ENCODE measurements around the gene PIK3C2G. TPM values are rescaled to one million over a fixed set of nuclear protein-coding genes. Genes with fewer than 3 reads are reported as not detected.

The PIK3C2G gene
- polyA plus RNA-seq, 1 of the 3 experiments (the other 2 are of a cell fraction), result 0.02 TPM

DNA sequence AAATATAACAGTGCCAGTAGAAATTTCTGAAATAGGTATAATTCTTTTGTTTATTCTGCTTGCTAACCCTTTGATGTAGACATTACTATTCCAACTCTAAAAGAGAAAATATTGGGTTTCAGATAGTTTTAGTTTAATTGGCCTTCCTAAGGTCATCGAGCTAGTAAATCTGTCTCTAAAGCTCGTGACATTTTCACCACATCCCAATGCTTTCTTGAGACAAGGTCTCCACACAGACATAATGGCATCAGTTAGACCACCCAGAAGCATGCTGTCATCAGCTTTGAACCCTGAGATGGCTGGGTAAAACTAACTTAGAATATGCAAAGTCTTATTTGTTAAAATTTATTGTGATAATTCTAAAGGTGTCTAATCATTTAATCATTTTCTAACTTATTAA lies 52.0 kb downstream of the PIK3C2G start:
- no peaks in the 10 kb centered on the region for H3K79me2 ChIP-seq (ENCODE audit: insufficient read depth)
- WGBS (ENCODE audit: low lambda C conversion rate), result 4% methylated on average over 2 of the region's 2 CpGs
- H3K9ac ChIP-seq, result no peak overlapping the region
- H3K4me3 ChIP-seq (ENCODE audit: low read depth in 2 of 2, low read length in 1 of 2), result no peak overlapping the region
- no peaks in the 10 kb centered on the region for H3F3A ChIP-seq (replicated peaks; ENCODE audit: insufficient read depth)
- no peaks in the 10 kb centered on the region for H3K4me1 ChIP-seq (ENCODE audit: control insufficient read depth in 1 of 2, insufficient read depth in 2 of 2, low read depth in 1 of 2, low read length in 1 of 2)
- H4K20me1 ChIP-seq (ENCODE audit: insufficient read depth), result no peaks in the 10 kb centered on the region
- H3K9me3 ChIP-seq, result no peaks in the 10 kb centered on the region
- no peak for DNase-seq
- H3K36me3 ChIP-seq (replicated peaks in 1 of 2; ENCODE audit: control insufficient read depth in 1 of 2, insufficient read depth in 2 of 2, low read length in 1 of 2), result no peaks in the 10 kb centered on the region
- TF ChIP-seq, protein P1, sequence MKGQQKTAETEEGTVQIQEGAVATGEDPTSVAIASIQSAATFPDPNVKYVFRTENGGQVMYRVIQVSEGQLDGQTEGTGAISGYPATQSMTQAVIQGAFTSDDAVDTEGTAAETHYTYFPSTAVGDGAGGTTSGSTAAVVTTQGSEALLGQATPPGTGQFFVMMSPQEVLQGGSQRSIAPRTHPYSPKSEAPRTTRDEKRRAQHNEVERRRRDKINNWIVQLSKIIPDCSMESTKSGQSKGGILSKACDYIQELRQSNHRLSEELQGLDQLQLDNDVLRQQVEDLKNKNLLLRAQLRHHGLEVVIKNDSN (IDR thresholded peaks at IDR 0.05; ENCODE audit: borderline replicate concordance, low read depth), result no peak
- TF ChIP-seq CHD2 (IDR thresholded peaks at IDR 0.05; ENCODE audit: low read length, partially characterized antibody) (no peak), FOSL2 (IDR thresholded peaks at IDR 0.05; ENCODE audit: borderline replicate concordance, low read depth) (no peak), EZH2phosphoT487 (IDR thresholded peaks at IDR 0.05; ENCODE audit: borderline replicate concordance, low read depth) (no peak), MEF2A (IDR thresholded peaks at IDR 0.05; ENCODE audit: borderline replicate concordance, low read depth) (no peak), GABPA (IDR thresholded peaks at IDR 0.05; ENCODE audit: low read depth) (no peak), ELF1 (IDR thresholded peaks at IDR 0.05) (no peak), FOXJ3 (CRISPR knock-in tag; IDR thresholded peaks at IDR 0.05) (no peak), TEAD4 (IDR thresholded peaks at IDR 0.05; ENCODE audit: borderline replicate concordance, insufficient read depth) (no peak), JUND (IDR thresholded peaks at IDR 0.05) (no peak), FOXM1 (IDR thresholded peaks at IDR 0.05; ENCODE audit: low read depth) (no peak), POLR2AphosphoS5 (IDR thresholded peaks at IDR 0.05; ENCODE audit: low read depth, low read length) (no peak), YY1 (IDR thresholded peaks at IDR 0.05; ENCODE audit: low read depth) (no peak), RFX5 (IDR thresholded peaks at IDR 0.05; ENCODE audit: low read length) (no peak)
- TF ChIP-seq, protein P2, sequence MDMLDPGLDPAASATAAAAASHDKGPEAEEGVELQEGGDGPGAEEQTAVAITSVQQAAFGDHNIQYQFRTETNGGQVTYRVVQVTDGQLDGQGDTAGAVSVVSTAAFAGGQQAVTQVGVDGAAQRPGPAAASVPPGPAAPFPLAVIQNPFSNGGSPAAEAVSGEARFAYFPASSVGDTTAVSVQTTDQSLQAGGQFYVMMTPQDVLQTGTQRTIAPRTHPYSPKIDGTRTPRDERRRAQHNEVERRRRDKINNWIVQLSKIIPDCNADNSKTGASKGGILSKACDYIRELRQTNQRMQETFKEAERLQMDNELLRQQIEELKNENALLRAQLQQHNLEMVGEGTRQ (IDR thresholded peaks at IDR 0.05; ENCODE audit: borderline replicate concordance, low read depth, low read length), result no peak
- TF ChIP-seq, protein P3, sequence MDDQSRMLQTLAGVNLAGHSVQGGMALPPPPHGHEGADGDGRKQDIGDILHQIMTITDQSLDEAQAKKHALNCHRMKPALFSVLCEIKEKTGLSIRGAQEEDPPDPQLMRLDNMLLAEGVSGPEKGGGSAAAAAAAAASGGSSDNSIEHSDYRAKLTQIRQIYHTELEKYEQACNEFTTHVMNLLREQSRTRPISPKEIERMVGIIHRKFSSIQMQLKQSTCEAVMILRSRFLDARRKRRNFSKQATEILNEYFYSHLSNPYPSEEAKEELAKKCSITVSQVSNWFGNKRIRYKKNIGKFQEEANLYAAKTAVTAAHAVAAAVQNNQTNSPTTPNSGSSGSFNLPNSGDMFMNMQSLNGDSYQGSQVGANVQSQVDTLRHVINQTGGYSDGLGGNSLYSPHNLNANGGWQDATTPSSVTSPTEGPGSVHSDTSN (IDR thresholded peaks at IDR 0.05), result no peak
- no peak overlapping the region for H3K4me2 ChIP-seq
- no peak overlapping the region for H2AFZ ChIP-seq (ENCODE audit: low read depth)
- ChIA-PET CTCF (no interaction called here), POLR2A (no interaction called here)
- H3K27ac ChIP-seq (ENCODE audit: low read depth in 2 of 2, low read length in 1 of 2), result no peak overlapping the region
- no peaks in the 10 kb centered on the region for H3K27me3 ChIP-seq (ENCODE audit: insufficient read depth)
- H3K9me2 ChIP-seq, result no peaks in the 10 kb centered on the region

DNA sequence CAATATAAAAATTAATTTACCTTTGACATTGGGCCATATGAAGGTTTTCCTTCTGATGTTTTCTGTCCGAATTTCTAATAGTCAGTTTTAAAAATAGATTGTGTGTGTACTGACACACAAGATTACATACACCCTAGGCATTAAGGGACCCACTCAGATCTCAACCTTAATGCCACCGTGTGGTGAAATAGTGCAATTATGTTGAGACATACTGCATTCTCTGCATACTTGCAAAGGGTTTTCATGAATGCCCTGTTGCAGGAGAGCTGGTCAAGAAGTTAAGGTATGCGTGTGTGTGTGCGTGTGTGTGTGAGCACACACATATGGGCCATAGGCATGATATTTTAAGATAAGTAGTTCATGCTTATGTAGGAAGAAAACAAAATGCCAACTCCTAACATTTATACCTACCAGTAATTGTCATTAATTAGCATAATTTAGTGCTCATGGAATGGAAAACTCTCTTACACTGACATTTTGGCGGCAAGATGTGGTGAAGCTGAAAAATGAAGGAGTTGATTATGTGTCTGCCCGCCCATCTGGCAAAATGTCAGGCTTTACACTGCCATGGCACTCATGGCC lies 58.8 kb downstream of the PIK3C2G start:
- H3K27me3 ChIP-seq (ENCODE audit: insufficient read depth), result no peaks in the 10 kb centered on the region
- 11% methylated on average over 6 of the region's 6 CpGs for WGBS (ENCODE audit: low lambda C conversion rate)
- H3K9me2 ChIP-seq, result no peaks in the 10 kb centered on the region
- no peaks in the 10 kb centered on the region for H3K9me3 ChIP-seq
- TF ChIP-seq, protein P4, sequence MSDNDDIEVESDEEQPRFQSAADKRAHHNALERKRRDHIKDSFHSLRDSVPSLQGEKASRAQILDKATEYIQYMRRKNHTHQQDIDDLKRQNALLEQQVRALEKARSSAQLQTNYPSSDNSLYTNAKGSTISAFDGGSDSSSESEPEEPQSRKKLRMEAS (IDR thresholded peaks at IDR 0.05; ENCODE audit: low read depth), result no peak
- TF ChIP-seq RAD21 (IDR thresholded peaks at IDR 0.05; ENCODE audit: low read length), result peak; percentile 54
- TF ChIP-seq, protein P5, sequence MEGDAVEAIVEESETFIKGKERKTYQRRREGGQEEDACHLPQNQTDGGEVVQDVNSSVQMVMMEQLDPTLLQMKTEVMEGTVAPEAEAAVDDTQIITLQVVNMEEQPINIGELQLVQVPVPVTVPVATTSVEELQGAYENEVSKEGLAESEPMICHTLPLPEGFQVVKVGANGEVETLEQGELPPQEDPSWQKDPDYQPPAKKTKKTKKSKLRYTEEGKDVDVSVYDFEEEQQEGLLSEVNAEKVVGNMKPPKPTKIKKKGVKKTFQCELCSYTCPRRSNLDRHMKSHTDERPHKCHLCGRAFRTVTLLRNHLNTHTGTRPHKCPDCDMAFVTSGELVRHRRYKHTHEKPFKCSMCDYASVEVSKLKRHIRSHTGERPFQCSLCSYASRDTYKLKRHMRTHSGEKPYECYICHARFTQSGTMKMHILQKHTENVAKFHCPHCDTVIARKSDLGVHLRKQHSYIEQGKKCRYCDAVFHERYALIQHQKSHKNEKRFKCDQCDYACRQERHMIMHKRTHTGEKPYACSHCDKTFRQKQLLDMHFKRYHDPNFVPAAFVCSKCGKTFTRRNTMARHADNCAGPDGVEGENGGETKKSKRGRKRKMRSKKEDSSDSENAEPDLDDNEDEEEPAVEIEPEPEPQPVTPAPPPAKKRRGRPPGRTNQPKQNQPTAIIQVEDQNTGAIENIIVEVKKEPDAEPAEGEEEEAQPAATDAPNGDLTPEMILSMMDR (IDR thresholded peaks at IDR 0.05), result peak; percentile 67
- peak; percentile 63 for TF ChIP-seq SMC3 (IDR thresholded peaks at IDR 0.05; ENCODE audit: low read depth, low read length)
- TF ChIP-seq TEAD4 (IDR thresholded peaks at IDR 0.05; ENCODE audit: borderline replicate concordance, insufficient read depth), result peak; percentile 52; the same call in 1 of the 2 replicates
- no peaks in the 10 kb centered on the region; a peak in 1 of 4 replicates for H3K4me1 ChIP-seq (ENCODE audit: control insufficient read depth in 1 of 2, insufficient read depth in 2 of 2, low read depth in 1 of 2, low read length in 1 of 2)
- peak; percentile 22 for DNase-seq
- peak overlapping the region in 1 of 2 experiments; percentile 10; a peak in 1 of 4 replicates for H3K4me3 ChIP-seq (ENCODE audit: low read depth in 2 of 2, low read length in 1 of 2)
- H3K36me3 ChIP-seq (replicated peaks in 1 of 2; ENCODE audit: control insufficient read depth in 1 of 2, insufficient read depth in 2 of 2, low read length in 1 of 2), result no peaks in the 10 kb centered on the region
- H3K79me2 ChIP-seq (ENCODE audit: insufficient read depth), result no peaks in the 10 kb centered on the region
- H4K20me1 ChIP-seq (ENCODE audit: insufficient read depth), result no peaks in the 10 kb centered on the region
- POLR2A ChIA-PET, result no interaction called here
- peak overlapping the region; percentile 26; the same call in 1 of the 2 replicates for H2AFZ ChIP-seq (ENCODE audit: low read depth)
- H3F3A ChIP-seq (replicated peaks; ENCODE audit: insufficient read depth), result peaks cover 3% of the 10 kb centered on the region
- H3K9ac ChIP-seq, result no peak overlapping the region
- peak overlapping the region in 1 of 2 experiments; percentile 78; a peak in 1 of 4 replicates for H3K27ac ChIP-seq (ENCODE audit: low read depth in 2 of 2, low read length in 1 of 2)
- CTCF ChIA-PET, result interaction anchor here (0.6 to 5.7 kb wide), 13 partner anchors 9 to 296 kb away, joined by 3 to 35 read pairs (median 4); no protein-coding TSS in a partner anchor
- H3K4me2 ChIP-seq, result no peak overlapping the region

Measured in SK-N-SH (cell line).